GM18907 (cell line): ENCODE measurements around the gene SRSF10.
"Not testable (repeated sequence)": the region's sequence is repeated elsewhere in the genome, so short reads cannot be mapped to it uniquely, and the experiment has no call there.

Source experiments
- ATAC-seq: cut with Tn5 transposase; IDR thresholded peaks from one replicate; pipeline ENCODE4 v1.9.1; 2021; ENCODE audit warnings: mild to moderate bottlenecking, moderate library complexity; ENCODE audit not compliant: unreplicated experiment

The SRSF10 gene

GRCh38 chr1:23999156-23999671 is 19.1 kb upstream of the SRSF10 start:
- ATAC-seq = no peak

- ATAC-seq = no peak
These were observed 17.7 kb upstream of the SRSF10 start for GRCh38 chr1:23997812-23998211.

GRCh38 chr1:23996700-23997229 is 16.6 kb upstream of the SRSF10 start:
- ATAC-seq = no peak

GRCh38 chr1:23995431-23995837 is 15.3 kb upstream of the SRSF10 start:
- no peak for ATAC-seq

GRCh38 chr1:23992011-23992410 is 11.9 kb upstream of the SRSF10 start:
- ATAC-seq = not testable (repeated sequence)

- ATAC-seq = no peak
These were observed 9.1 kb upstream of the SRSF10 start for GRCh38 chr1:23989263-23989662.

- not testable (repeated sequence) for ATAC-seq
These were observed 6.9 kb upstream of the SRSF10 start for GRCh38 chr1:23987038-23987437.

- ATAC-seq = no peak
These were observed 4.5 kb upstream of the SRSF10 start for GRCh38 chr1:23984417-23985186.

- ATAC-seq = peak; percentile 27
These were observed 572 bp upstream of the SRSF10 start for GRCh38 chr1:23980728-23981070.

GRCh38 chr1:23979387-23979880 is 693 bp downstream of the SRSF10 start:
- ATAC-seq = no peak

- ATAC-seq = no peak
These were observed 1.3 kb downstream of the SRSF10 start for GRCh38 chr1:23978805-23979204.

- no peak for ATAC-seq
These were observed 2.3 kb downstream of the SRSF10 start for GRCh38 chr1:23977854-23978191.

- no peak for ATAC-seq
These were observed 2.8 kb downstream of the SRSF10 start for GRCh38 chr1:23977187-23977853.

- no peak for ATAC-seq
These were observed 12.3 kb downstream of the SRSF10 start for GRCh38 chr1:23967871-23968270.

- no peak for ATAC-seq
These were observed 13.1 kb downstream of the SRSF10 start for GRCh38 chr1:23966973-23967493.

- no peak for ATAC-seq
These were observed 15.1 kb downstream of the SRSF10 start for GRCh38 chr1:23964790-23965740.

- ATAC-seq = no peak
These were observed 15.9 kb downstream of the SRSF10 start for GRCh38 chr1:23964235-23964668.

- ATAC-seq = no peak
These were observed 16.4 kb downstream of the SRSF10 start for GRCh38 chr1:23963617-23964234.

- ATAC-seq = no peak
These were observed 19.7 kb downstream of the SRSF10 start for GRCh38 chr1:23960291-23961020.
